ENCODE measurements around the gene DCST1. TPM values are rescaled to one million over a fixed set of nuclear protein-coding genes. Genes with fewer than 3 reads are reported as not detected.
A peak's percentile ranks its signal among the peaks of the same experiment; 100 is the strongest.

The DCST1 gene
- total and polyA plus RNA-seq, 2 of the 13 experiments (the other 11 are each of a cell fraction or from before 2014, with no cell fraction given) = 0.04 TPM; not detected in 1

- peak; percentile 44; the same call in 1 of the 2 replicates for TF ChIP-seq ZMYM3 (CRISPR knock-in tag; IDR thresholded peaks at IDR 0.05)
- no peak for TF ChIP-seq E2F2 (CRISPR knock-in tag; IDR thresholded peaks at IDR 0.05; ENCODE audit: borderline replicate concordance)
- no peak for TF ChIP-seq SRSF4 (IDR thresholded peaks at IDR 0.05; ENCODE audit: low read depth, low read length, poor library complexity, severe bottlenecking)
- no peak for TF ChIP-seq STAT5B (CRISPR knock-in tag; IDR thresholded peaks at IDR 0.05)
- TF ChIP-seq ASH2L (IDR thresholded peaks at IDR 0.05; ENCODE audit: insufficient read length, low read depth, low read length) = peak; percentile 78
- TF ChIP-seq ZNF879 (CRISPR knock-in tag; IDR thresholded peaks at IDR 0.05) = no peak
- peak; percentile 56 for TF ChIP-seq ZNF589 (CRISPR knock-in tag; conservative IDR thresholded peaks at IDR 0.05)
- no peak for TF ChIP-seq KDM6A (CRISPR knock-in tag; IDR thresholded peaks at IDR 0.05; ENCODE audit: low read depth)
- TF ChIP-seq ZNF710 (CRISPR knock-in tag; IDR thresholded peaks at IDR 0.05; ENCODE audit: borderline replicate concordance) = peak; percentile 73; the same call in 1 of the 2 replicates
- no peak for TF ChIP-seq NFYC (CRISPR knock-in tag; IDR thresholded peaks at IDR 0.05)
- peak; percentile 68; the same call in 1 of the 2 replicates for TF ChIP-seq MIXL1 (CRISPR knock-in tag; IDR thresholded peaks at IDR 0.05)
- TF ChIP-seq NPAS2 (CRISPR knock-in tag; IDR thresholded peaks at IDR 0.05; ENCODE audit: borderline replicate concordance) = no peak
- peak; percentile 71 for TF ChIP-seq ZSCAN9 (CRISPR knock-in tag; IDR thresholded peaks at IDR 0.05; ENCODE audit: borderline replicate concordance)
- TF ChIP-seq POLR2AphosphoS5 (IDR thresholded peaks at IDR 0.05; ENCODE audit: low read depth, low read length) = peak; percentile 80
- peak; percentile 38; the same call in 1 of the 2 replicates for TF ChIP-seq SKIL (CRISPR knock-in tag; IDR thresholded peaks at IDR 0.05; ENCODE audit: borderline replicate concordance)
- no peak for TF ChIP-seq TAF1 (CRISPR knock-in tag; IDR thresholded peaks at IDR 0.05)
- no peak for TF ChIP-seq ZNF740 (CRISPR knock-in tag; IDR thresholded peaks at IDR 0.05)
- peak; percentile 56; the same call in 1 of the 2 replicates for TF ChIP-seq ZNF747 (CRISPR knock-in tag; IDR thresholded peaks at IDR 0.05; ENCODE audit: borderline replicate concordance)
- TF ChIP-seq ZKSCAN5 (CRISPR knock-in tag; IDR thresholded peaks at IDR 0.05) = peak; percentile 62
- no peak for TF ChIP-seq SNAPC5 (CRISPR knock-in tag; IDR thresholded peaks at IDR 0.05; ENCODE audit: borderline replicate concordance)
- no peak for TF ChIP-seq TCF7L2 (IDR thresholded peaks at IDR 0.05; ENCODE audit: low read depth, low read length)
- TF ChIP-seq ZNF790 (CRISPR knock-in tag; IDR thresholded peaks at IDR 0.05; ENCODE audit: borderline replicate concordance) = peak; percentile 63; the same call in 1 of the 2 replicates
- peak; percentile 47; the same call in 1 of the 2 replicates for TF ChIP-seq ZNF782 (CRISPR knock-in tag; IDR thresholded peaks at IDR 0.05; ENCODE audit: borderline replicate concordance)
- TF ChIP-seq ETV6 (CRISPR knock-in tag; conservative IDR thresholded peaks at IDR 0.05) = no peak
- peak; percentile 57; the same call in 1 of the 2 replicates for TF ChIP-seq KLF9 (CRISPR knock-in tag; IDR thresholded peaks at IDR 0.05; ENCODE audit: low read depth)
Observed at GRCh38 chr1:155084722-155085503, 51.3 kb downstream of the DCST1 start (continued).
